Neural progenitor cell (in vitro differentiated cells): Measurements from ENCODE around the gene SLC16A4.

Experiments
- CTCF ChIP-seq: fragments of 200-600 bp; sonication (generic); IDR thresholded peaks from 2 replicates; pipeline ENCODE4 v1.5.1; 2017; ENCODE audit warnings: antibody characterized with exemption, mild to moderate bottlenecking
- EZH2 ChIP-seq: fragments of 200-600 bp; sonication (generic); IDR thresholded peaks from 2 replicates; pipeline ENCODE4 v1.6.1; 2017; ENCODE audit warnings: antibody characterized with exemption, mild to moderate bottlenecking, moderate library complexity
- EZH2phosphoT487 ChIP-seq: fragments of 200-600 bp; sonication (generic); IDR thresholded peaks from 2 replicates; pipeline ENCODE4 v1.6.1; 2017; ENCODE audit warnings: antibody characterized with exemption

DNA sequence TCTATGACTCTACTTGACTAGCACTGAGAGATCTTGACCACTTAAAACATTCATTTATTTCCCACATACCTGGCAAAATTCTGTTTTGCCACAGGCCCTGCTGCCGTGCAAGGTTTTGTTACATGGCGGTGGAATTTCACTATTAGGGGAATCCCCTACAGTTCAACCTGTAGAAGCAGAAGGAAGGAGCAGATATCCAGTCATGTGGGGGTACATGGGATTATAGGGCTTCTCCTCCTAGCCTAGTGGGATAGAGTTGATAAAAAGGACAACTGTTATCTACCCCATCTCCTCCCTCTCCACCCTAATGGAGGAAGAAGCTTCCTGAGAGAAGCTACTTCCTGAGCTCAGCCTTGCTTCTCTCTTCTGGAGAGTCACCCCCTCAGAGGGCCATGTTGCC is 42.4 kb upstream of the SLC16A4 start:
- TF ChIP-seq CTCF (no peak), EZH2 (no peak), EZH2phosphoT487 (no peak)
